Astrocyte (in vitro differentiated cells and primary cell): ENCODE results near the gene MCHR1.

Source experiments
- CTCF ChIP-seq: IDR thresholded peaks from 2 replicates; pipeline ENCODE4 v1.5.1; 2011; ENCODE audit warnings: low read depth, mild to moderate bottlenecking, inconsistent platforms, low read length, moderate library complexity; ENCODE audit not compliant: insufficient read depth
- EZH2 ChIP-seq: IDR thresholded peaks from 2 replicates; pipeline ENCODE4 v1.6.1; 2012; ENCODE audit warnings: mild to moderate bottlenecking, low read length, inconsistent platforms; ENCODE audit not compliant: insufficient read depth

- TF ChIP-seq EZH2 (no peak), CTCF (no peak)
Measured at GRCh38 chr22:40718250-40719204, 39.2 kb downstream of the MCHR1 start.
